NCI-H526 treated with DMSO at 0.1 percent for 48 hours (cell line): ENCODE measurements around the gene RNF212.
"Not testable (repeated sequence)": the region's sequence is repeated elsewhere in the genome, so short reads cannot be mapped to it uniquely, and the experiment has no call there.

Source experiments
- DNase-seq: peaks from one replicate; lab custom pipeline; 2025; lab: John Stamatoyannopoulos, UW

RNF212 gene, protein sequence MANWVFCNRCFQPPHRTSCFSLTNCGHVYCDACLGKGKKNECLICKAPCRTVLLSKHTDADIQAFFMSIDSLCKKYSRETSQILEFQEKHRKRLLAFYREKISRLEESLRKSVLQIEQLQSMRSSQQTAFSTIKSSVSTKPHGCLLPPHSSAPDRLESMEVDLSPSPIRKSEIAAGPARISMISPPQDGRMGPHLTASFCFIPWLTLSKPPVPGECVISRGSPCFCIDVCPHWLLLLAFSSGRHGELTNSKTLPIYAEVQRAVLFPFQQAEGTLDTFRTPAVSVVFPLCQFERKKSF

DNA sequence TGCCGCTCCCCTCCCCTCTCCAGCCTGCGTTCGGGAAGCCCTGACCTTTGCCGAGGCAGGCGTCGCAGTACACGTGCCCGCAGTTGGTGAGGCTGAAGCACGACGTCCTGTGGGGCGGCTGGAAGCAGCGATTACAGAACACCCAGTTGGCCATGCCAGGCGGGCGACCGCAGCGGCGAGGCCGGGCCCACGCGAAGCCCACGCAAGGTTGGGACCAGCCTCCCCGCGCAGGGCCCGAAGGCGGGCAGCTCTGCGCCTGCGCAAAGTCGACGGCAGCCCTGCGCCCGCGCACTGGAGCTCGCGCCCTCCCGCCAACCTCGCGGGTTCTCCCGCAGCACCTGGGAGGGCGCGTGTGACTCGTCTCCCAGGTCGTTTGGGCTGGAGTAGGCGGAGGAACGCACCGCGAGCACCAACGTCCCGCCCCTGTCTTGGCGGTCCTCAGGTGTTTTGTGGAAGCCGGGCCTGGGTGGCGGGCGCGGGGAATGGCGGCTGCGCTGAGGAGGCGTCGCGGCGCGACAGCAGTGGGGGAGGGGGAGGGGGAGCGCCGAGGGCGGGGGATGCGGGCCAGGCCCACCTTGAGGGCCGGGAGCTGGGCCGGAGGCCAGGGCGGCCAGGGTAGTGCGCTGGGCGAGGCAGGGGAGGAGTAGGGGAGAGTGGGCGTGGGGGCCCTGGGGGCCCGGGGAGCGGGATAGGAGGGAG, at the start of gene RNF212:
Gene RNF212 (minus strand): TSS at position 254 of the 699 bp plus-strand sequence. CDS start 100 bp downstream, at position 154.
- DNase-seq = no peak

GRCh38 chr4:1160351-1160750, 47.0 kb upstream of the RNF212 start:
- DNase-seq = no peak

- no peak for DNase-seq
Measured at GRCh38 chr4:1156069-1156468, 42.7 kb upstream of the RNF212 start.

DNA sequence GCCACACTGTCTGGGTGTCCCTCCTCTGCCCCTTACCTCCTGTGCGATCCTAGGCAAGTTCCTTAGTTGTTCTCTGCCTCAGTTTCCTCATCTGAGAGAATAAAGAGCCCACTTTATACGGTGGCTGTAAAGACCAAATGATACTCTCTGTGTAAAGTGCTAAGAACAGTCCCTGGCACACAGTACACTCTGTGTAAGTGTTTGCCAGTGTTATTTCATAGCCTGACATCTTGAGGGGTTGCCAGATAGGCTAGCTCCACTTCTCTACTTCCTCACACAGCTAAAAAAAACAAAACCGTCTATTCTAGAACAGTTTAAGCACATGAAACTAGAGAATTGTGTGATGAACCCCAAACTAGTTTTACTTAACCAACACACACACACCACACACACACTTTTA, 42.0 kb upstream of the RNF212 start:
- DNase-seq = no peak

- DNase-seq = no peak
Measured at GRCh38 chr4:1154523-1155182, 41.3 kb upstream of the RNF212 start.

GRCh38 chr4:1154126-1154522, 40.8 kb upstream of the RNF212 start:
- no peak for DNase-seq

DNA sequence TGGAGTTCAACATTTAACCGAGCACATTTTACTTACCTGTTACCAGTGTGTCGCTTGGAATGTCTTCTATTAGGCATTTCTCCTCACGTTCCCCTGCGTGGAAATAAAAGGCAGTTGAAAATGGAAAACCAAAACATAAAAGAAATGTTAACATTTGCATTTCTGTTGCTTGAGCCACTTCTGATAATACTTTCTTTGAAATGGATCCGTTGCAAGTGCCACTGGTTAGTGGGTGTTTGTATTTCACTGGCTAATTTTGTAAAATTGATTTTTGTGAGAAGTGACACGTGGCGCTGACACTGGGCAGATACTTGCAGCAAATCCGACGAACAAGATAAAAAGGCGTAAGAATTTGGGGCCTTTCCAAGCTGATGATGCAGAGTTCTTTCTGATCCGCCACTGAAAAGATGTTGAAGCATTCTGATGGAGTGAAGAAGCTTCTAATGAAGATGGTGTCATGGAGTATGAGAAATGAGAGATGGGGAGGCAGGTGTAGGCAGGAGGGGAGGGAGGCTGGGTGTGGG, 40.3 kb upstream of the RNF212 start:
- DNase-seq = no peak

GRCh38 chr4:1152290-1152689, 38.9 kb upstream of the RNF212 start:
- no peak for DNase-seq

DNA sequence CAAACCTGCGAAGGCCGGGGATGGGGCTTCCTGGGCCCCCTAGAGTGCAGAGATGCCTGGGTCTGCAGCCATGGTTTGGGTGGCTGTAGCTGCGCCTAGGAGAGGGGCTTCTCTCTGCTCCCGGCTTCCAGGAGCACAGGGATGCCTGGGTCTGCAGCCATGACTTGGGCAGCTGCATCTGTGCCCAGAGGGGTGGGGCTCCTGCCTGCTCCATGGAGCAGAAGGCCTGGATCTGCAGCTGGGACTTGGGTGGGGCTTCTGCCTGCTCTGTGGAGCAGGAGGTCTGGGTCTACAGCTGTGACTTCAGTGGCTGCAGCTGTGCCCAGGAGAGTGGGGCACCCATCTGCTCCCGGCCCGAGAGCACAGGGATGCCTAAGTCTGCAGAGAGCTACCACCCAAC, 38.2 kb upstream of the RNF212 start:
- no peak for DNase-seq

- DNase-seq = no peak
Measured at GRCh38 chr4:1150875-1151274, 37.5 kb upstream of the RNF212 start.

DNA sequence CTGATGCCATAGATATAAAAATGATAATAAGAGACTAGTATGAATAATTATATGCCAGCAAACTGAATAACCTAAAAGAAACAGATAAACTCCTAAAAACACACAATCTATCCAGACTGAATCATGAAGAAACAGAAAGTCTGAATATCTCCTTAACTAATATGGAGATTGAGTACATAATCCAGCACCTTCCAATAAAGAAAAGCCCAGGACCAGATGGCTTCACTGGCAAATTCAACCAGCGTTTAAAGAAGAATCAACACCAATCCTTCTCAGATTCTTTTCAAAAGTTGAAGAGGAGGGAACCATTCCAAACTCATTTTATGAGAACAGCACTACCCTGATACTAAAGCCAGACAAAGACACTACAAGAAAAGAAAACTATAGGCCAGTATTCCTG, 26.5 kb upstream of the RNF212 start:
- no peak for DNase-seq

DNA sequence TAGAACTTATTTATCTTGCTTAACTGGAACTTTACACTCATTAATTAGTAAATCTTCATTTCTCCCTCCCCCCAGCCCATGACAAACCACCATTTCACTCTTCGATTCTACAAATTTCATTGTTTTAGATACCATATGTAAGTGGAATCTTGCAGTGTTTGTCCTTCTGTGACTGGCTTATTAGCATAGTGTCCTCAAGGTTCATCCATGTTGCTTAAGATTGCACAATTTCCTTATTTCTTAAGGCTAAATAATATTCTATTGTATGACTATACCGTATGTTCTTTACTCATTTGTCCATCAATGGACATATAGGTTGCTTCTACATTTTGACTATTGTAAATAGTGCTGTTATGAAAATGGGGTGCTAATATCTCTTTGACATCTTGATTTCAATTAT, 24.5 kb upstream of the RNF212 start:
- DNase-seq = no peak

- no peak for DNase-seq
Measured at GRCh38 chr4:1137063-1137776, 23.9 kb upstream of the RNF212 start.

DNA sequence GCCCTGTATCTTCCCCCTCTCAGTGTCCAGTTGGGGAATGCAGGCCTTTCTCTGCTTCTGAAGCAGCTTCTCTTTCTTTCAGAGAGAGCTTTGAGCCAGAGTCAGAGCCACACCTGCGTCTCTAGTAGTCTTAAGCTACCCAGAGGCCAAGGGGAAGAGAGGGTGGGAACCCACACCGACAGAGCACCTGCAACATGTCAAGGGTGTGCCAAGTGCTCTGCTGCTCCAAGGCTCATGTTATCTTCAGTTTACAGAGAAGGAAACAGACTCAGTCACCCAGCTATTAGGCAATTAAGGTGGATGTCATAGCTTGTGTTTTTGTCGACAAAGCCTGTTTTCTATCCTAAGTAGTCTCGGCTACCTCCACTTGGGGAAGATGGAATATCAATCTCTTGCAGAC, 22.7 kb upstream of the RNF212 start:
- DNase-seq = no peak

DNA sequence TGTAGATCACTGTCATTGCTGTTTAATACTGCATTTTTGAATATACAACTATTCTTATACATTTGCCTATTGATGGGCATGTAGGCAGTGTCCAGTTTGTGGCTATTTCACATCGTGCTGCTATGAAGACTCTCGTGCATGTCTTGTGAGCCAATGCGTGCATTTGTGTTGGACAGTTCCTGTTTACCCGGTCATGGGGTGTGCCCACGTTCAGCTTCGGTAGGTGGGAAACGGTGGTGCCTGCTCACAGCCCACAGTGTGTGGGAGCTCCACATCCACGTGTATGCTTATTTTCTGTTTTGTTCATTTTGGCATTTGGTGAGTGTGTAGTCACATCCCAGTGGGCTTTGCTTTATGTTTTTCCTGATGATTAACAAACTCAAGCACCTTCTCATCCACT, 19.7 kb upstream of the RNF212 start:
- no peak for DNase-seq

DNA sequence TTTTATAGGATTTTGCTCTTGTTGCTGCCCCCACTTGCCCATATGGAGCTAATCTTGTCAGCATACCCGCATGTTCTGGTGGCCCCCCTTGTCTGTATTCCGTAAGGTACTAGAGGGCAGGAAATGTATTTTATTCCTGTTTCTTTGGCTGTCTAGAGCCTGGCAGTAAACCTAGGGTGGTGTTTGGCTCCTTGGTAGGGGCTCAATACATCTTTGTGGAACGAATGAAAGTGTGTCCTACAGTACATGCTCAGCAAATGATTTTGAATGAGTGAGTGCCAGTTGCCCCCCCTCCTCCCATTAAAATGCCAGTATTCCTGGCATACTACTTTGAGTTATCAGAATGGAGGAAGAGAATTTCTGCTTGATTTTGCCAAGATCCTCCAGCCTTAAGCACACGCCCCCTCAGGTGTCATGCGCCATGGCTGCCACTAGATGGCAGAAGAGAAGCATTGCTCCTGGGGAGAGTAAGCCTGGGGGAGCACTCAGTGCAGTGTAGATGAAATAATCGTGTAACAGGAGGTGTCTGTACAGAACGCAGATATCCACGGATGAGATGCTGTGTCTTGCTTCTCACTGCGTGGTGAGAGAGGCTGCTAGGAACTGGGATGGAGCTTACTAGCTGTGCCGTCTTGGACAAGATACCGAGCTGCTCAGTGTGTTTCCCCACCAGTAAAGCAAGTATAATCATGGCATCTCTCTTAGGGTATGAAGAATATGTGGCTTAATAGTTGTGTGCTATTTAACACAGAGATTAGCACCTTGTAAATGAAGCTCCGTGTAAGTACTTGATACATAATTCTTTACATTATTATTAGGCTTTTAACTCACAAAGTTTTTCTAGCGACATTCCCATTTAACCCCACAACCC, 17.2 kb upstream of the RNF212 start:
- peak; percentile 29 for DNase-seq

- DNase-seq = no peak
Measured at GRCh38 chr4:1126506-1126905, 13.1 kb upstream of the RNF212 start.

DNA sequence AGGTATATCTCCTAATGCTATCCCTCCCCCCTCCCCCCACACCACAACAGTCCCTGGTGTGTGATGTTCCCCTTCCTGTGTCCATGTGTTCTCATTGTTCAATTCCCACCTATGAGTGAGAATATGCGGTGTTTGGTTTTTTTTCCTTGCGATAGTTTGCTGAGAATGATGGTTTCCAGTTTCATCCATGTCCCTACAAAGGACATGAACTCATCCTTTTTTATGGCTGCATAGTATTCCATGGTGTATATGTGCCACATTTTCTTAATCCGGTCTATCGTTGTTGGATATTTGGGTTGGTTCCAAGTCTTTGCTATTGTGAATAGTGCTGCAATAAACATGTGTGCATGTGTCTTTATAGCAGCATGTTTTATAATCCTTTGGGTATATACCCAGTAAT, 12.1 kb upstream of the RNF212 start:
- DNase-seq = not testable (repeated sequence)

DNA sequence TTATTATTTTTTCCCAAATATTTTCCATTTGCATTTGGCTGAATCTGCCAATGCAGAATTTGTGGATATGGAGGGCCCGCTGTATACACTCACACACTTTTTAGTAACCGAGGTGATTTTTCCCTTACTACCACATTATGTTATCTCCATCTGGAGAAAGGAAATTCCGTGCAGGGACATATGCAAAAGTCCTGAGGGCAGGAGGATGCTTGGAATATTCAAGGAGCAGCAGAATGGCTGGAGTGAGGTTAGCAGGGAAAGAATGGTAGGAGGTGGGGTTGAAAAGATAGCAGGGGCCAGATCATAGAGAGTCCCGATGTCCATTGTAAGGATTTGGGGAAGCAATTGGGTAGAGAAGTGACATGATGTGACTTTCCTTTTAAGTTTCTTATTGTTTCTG, 11.5 kb upstream of the RNF212 start:
- no peak for DNase-seq

DNA sequence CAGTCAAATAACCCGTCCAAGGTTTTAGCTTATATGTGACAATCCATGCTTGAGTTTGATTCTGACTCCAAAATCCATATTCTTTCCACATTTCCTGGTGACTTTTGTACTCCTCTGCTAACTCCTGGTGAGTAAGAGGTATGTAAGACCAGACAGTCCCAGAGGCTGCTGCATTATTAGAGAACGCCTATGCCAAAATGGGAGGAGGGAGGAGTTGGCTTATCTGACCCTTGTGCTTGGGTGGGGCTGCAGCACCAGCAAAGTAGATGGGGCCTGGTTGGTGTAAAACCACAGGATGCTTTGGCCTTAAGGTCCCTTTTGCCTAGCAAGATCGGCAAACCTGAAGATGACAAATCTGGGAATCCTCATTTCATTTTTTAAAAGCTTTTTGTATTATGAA, 9.1 kb upstream of the RNF212 start:
- no peak for DNase-seq

DNA sequence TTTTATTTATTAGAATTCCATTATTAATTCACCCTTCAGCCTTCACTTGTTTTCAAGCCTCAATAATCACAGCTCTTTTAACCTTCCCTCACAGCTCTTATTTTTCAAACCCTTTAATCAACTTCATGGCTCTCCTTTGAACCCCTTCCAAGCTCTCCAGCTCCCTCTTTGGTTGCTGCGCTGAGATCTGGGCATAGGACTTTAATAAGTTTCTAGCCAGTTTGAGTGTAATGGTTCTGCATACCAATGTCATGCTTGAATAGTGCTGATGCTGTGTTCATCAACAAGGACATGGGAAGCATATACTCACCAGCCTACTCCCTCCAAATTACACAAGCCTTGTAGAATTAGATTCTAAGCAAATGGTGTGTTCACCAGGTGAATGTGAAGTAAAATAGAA, 3.5 kb upstream of the RNF212 start:
- DNase-seq = no peak
